Measurements from ENCODE around the gene MTNR1A.

The MTNR1A gene

GRCh38 chr4:186494496-186494895, 60.9 kb downstream of the MTNR1A start:
- no peak for DNase-seq (ENCODE audit: low read depth in 1 of 2, low spot score in 1 of 2)

GRCh38 chr4:186487726-186488125, 67.6 kb downstream of the MTNR1A start:
- no peak for DNase-seq (ENCODE audit: low read depth in 1 of 2, low spot score in 1 of 2)

DNA sequence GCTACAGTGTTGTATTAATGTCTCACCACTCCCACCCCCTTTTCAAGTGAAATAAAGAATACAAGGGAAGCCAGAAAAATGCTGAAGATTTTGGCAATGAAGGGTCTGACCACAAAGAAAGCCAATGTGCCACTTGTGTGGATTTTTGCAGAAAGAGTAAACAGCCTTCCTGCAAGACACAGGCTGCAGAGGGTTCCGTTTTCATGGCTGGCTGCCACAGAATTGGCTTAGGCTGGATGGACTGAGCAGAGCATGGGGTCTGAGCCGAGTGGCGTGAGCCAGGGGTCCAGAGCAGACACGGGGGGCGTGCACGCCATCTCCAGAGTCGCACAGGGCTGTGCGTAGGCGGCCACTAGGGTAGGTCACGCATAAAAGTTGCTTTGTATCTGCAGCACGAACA, 69.2 kb downstream of the MTNR1A start:
- DNase-seq (ENCODE audit: low read depth in 1 of 2, low spot score in 1 of 2), result no peak

DNA sequence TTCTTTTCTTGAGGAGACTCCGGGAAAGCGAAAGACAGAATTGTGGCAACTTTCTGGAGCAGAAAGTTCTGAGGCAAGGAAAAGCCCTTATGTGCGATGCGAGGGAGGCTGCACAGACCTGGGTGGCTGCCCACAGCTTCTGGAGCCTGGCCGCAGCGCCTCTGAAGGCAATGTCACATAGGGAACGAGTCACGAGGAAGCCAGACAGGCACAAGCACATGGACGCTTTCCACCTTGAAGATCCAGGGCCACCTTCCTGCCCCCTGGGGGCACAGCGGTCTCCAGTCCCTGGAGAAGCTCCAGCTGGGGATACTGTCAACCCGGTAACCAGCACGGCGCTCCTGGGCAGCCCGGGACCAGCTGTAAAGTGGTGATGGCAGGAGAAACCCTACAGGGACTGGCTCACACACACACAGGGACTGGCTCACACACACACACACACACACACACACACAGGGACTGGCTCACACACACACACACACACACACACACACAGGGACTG, 69.8 kb downstream of the MTNR1A start:
- DNase-seq (ENCODE audit: low read depth in 1 of 2, low spot score in 1 of 2), result no peak

DNA sequence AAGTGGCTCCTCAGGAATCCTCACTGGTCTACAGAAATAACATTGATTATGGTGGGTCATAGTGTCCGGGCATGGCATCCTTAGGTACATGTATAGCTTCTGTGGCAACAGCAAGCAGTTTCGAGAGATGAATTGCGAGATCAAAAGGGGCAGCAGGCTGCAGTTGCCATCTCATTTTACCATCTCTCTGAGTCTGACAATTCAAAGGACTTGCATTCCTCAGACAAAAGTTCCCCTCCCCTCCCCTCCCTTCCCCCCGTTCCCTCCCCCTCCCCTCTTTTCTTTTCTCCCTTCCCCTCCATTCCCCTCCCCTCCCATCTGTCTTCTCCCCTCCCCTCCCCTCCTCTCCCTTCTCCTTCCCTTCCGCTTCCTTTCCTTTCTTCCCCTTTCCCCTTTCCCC, 70.2 kb downstream of the MTNR1A start:
- no peak for DNase-seq (ENCODE audit: low read depth in 1 of 2, low spot score in 1 of 2)

DNA sequence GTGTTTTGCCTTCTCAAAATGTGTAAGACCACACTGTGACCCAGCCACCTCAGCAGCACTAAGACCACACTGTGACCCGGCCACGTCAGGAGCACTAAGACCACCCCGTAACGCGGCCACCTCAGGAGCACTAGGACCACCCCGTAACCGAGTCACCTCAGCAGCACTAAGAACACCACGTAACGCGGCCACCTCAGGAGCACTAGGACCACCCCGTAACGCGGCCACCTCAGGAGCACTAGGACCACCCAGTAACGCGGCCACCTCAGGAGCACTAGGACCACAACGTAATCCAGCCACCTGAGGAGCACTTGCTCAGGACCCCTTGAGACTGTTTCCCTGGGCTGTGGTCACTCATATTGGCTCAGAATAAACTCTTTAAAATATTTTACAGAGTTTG, 71.7 kb downstream of the MTNR1A start:
- DNase-seq (ENCODE audit: low read depth in 1 of 2, low spot score in 1 of 2), result no peak
